GM19035 (cell line): ENCODE data around the gene RYR1.
"Not testable (repeated sequence)": the region's sequence is repeated elsewhere in the genome, so short reads cannot be mapped to it uniquely, and the experiment has no call there.

Experiments used
- ATAC-seq: cut with Tn5 transposase; IDR thresholded peaks from one replicate; pipeline ENCODE4 v1.9.1; 2021; ENCODE audit not compliant: unreplicated experiment

RYR1 gene

GRCh38 chr19:38455031-38455430 lies 21.5 kb downstream of the RYR1 start:
- ATAC-seq, result no peak

- ATAC-seq, result no peak
Measured at GRCh38 chr19:38457202-38457601, 23.7 kb downstream of the RYR1 start.

- ATAC-seq, result no peak
Measured at GRCh38 chr19:38457690-38458405, 24.4 kb downstream of the RYR1 start.

- no peak for ATAC-seq
Measured at GRCh38 chr19:38458991-38459390, 25.5 kb downstream of the RYR1 start.

GRCh38 chr19:38463365-38463764 lies 29.9 kb downstream of the RYR1 start:
- no peak for ATAC-seq

GRCh38 chr19:38464421-38465082 lies 31.1 kb downstream of the RYR1 start:
- no peak for ATAC-seq

- no peak for ATAC-seq
Measured at GRCh38 chr19:38466050-38466449, 32.6 kb downstream of the RYR1 start.

- ATAC-seq, result no peak
Measured at GRCh38 chr19:38467541-38468525, 34.3 kb downstream of the RYR1 start.

- ATAC-seq, result no peak
Measured at GRCh38 chr19:38469151-38469550, 35.7 kb downstream of the RYR1 start.

- ATAC-seq, result no peak
Measured at GRCh38 chr19:38470788-38471480, 37.4 kb downstream of the RYR1 start.

- not testable (repeated sequence) for ATAC-seq
Measured at GRCh38 chr19:38472725-38473124, 39.2 kb downstream of the RYR1 start.

GRCh38 chr19:38473201-38473600 lies 39.7 kb downstream of the RYR1 start:
- no peak for ATAC-seq

GRCh38 chr19:38475176-38475575 lies 41.7 kb downstream of the RYR1 start:
- no peak for ATAC-seq

- ATAC-seq, result no peak
Measured at GRCh38 chr19:38478273-38478971, 44.9 kb downstream of the RYR1 start.

- ATAC-seq, result no peak
Measured at GRCh38 chr19:38482496-38482895, 49.0 kb downstream of the RYR1 start.

- ATAC-seq, result no peak
Measured at GRCh38 chr19:38483016-38483630, 49.6 kb downstream of the RYR1 start.

GRCh38 chr19:38484747-38485146 lies 51.3 kb downstream of the RYR1 start:
- ATAC-seq, result no peak

- no peak for ATAC-seq
Measured at GRCh38 chr19:38485541-38486285, 52.2 kb downstream of the RYR1 start.

GRCh38 chr19:38486731-38487336 lies 53.3 kb downstream of the RYR1 start:
- no peak for ATAC-seq
